Pancreas (tissue), 10 donors: Measurements from ENCODE around the gene POLR3H. TPM values are rescaled to one million over a fixed set of nuclear protein-coding genes. Genes with fewer than 3 reads are reported as not detected.
"Not testable (repeated sequence)": the region's sequence is repeated elsewhere in the genome, so short reads cannot be mapped to it uniquely, and the experiment has no call there.

Experiments
- ATAC-seq, 4 donors: fragments of 200-7000 bp; cut with Tn5 transposase; one replicate each; pipeline versions ENCODE4 v1.8.0 to v1.9.1; 2020; ENCODE audit warnings: mild to moderate bottlenecking in 4 of 4, moderate library complexity in 4 of 4
- DNase-seq, 6 donors: peaks; one replicate each; pipeline ENCODE4 v3.0.0-alpha.2; 2020
- FAIRE-seq: peaks from 2 replicates; lab custom pipeline; 2012; peaks lifted over from hg19 to GRCh38; lab: Jason Lieb, UNC
- H3K27ac ChIP-seq, 4 donors: fragments of 200-600 bp; sonication (generic); 1 replicate in 3 of 4; 2 replicates in 1 of 4; pipeline versions ENCODE4 v1.5.0 to v1.8.0; 2020
- H3K27me3 ChIP-seq, 4 donors: fragments of 200-600 bp; one replicate each; pipeline ENCODE4 v1.8.0; 2021
- H3K36me3 ChIP-seq, 3 donors: fragments of 200-600 bp; sonication (generic) in 1 of 3; one replicate each; pipeline versions ENCODE4 v1.5.0 to v1.8.0; 2020 to 2021
- H3K4me1 ChIP-seq, 3 donors: fragments of 200-600 bp; one replicate each; pipeline ENCODE4 v1.8.0; 2021
- H3K4me3 ChIP-seq, 4 donors: fragments of 200-600 bp; sonication (generic) in 2 of 4; one replicate each; pipeline versions ENCODE4 v1.5.0 to v1.8.0; 2020 to 2021
- H3K9me3 ChIP-seq, 4 donors: fragments of 200-600 bp; one replicate each; pipeline ENCODE4 v1.8.0; 2021
- WGBS, 2 donors: extraction: QIAGEN DNeasy Blood & Tissue Kit; methylation state at CpG; one replicate each; pipeline ENCODE4 v1.1.7; 2013; 5-methylcytosine and 5-hydroxymethylcytosine counted together
- intact Hi-C, 3 donors: fragments of 100-400 bp; cut with DNase I; formaldehyde crosslinking; loops; one replicate each; pipeline versions ENCODE4 v1.11.1 to v1.14.2; 2022
- polyA plus RNA-seq, 2 donors: library from polyadenylated mRNA; stranded (reverse); fragments of 200-250 nt; gene quantifications; one replicate each; pipeline ENCODE4 v1.2.3, GENCODE V29; 2013
- total RNA-seq, 6 donors: library from RNA; stranded (reverse); fragmentation: NEBNext Ultra II Directional in 4 of 6; extraction: Animal tissue kit (Norgen Biotek cat#: 25700) in 4 of 6; gene quantifications; one replicate each; pipeline versions ENCODE4 v1.2.1 to v1.2.4, GENCODE V29; 2021 to 2023
- TF ChIP-seq, protein P1 (sequence below), 4 donors: fragments of 200-600 bp; sonication (generic) in 3 of 4; IDR thresholded peaks; one replicate each; pipeline versions ENCODE4 v1.5.0 to v1.8.0; 2021; ENCODE audit warnings: antibody characterized with exemption in 4 of 4
- donor health status: healthy with polysubstance abuse.
- donor health status: DM: no; HTN: no; CAD: no; lungs with moderate emphysema.
- donor health status: DM: no; HTN: no; CAD: no.
- donor health status: control.
- donor health status: control.
- donor health status: Bipolar disorder and iron deficiency.
- donor health status: DM: yes; HTN: yes; CAD: no.
- donor health status: DM: no; HTN: no; CAD: no.
- donor health status: DM: no; HTN: no; CAD: no.
- donor health status: DM: yes; HTN: yes; CAD: no.

Gene POLR3H, protein sequence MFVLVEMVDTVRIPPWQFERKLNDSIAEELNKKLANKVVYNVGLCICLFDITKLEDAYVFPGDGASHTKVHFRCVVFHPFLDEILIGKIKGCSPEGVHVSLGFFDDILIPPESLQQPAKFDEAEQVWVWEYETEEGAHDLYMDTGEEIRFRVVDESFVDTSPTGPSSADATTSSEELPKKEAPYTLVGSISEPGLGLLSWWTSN
- total RNA-seq = 10 to 100 TPM; 11.0 to 18.9 (median 13.9) TPM
- polyA plus RNA-seq = 10 to 100 TPM; 14.8 to 22.0 TPM

GRCh38 chr22:41543854-41544670 lies at the start of gene POLR3H:
POLR3H (minus strand) TSS chr22:41544470; CDS start chr22:41544101, 369 bp downstream.
- Histone ChIP-seq H3K4me3 (peak within 1 kb of the TSS; percentile 63 to 79 (median 70)), H3K36me3 (no peaks in the 10 kb centered on the region), H3K27ac (peak within 1 kb of the TSS; percentile 46 to 85 (median 76)), H3K9me3 (no peaks in the 10 kb centered on the region), H3K4me1 (peaks cover 12 to 16% (median 15%) of the 10 kb centered on the region in 3 donors), H3K27me3 (no peaks in the 10 kb centered on the region)
- TF ChIP-seq, protein P1, sequence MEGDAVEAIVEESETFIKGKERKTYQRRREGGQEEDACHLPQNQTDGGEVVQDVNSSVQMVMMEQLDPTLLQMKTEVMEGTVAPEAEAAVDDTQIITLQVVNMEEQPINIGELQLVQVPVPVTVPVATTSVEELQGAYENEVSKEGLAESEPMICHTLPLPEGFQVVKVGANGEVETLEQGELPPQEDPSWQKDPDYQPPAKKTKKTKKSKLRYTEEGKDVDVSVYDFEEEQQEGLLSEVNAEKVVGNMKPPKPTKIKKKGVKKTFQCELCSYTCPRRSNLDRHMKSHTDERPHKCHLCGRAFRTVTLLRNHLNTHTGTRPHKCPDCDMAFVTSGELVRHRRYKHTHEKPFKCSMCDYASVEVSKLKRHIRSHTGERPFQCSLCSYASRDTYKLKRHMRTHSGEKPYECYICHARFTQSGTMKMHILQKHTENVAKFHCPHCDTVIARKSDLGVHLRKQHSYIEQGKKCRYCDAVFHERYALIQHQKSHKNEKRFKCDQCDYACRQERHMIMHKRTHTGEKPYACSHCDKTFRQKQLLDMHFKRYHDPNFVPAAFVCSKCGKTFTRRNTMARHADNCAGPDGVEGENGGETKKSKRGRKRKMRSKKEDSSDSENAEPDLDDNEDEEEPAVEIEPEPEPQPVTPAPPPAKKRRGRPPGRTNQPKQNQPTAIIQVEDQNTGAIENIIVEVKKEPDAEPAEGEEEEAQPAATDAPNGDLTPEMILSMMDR (IDR thresholded peaks at IDR 0.05) = peak; percentile 15 to 39 (median 28)
- intact Hi-C loops = loop anchor here in 1 of 3 donors (10.0 kb wide), 1 partner anchor 61 kb away; no protein-coding TSS in a partner anchor
- DNase-seq = peak; percentile 96 to 99 (median 98)
- WGBS, 2 donors = 1% methylated on average over 65 to 80 of the region's 80 CpGs
- ATAC-seq = peak; percentile 97 to 99 (median 97)
- FAIRE-seq = no peak

DNA sequence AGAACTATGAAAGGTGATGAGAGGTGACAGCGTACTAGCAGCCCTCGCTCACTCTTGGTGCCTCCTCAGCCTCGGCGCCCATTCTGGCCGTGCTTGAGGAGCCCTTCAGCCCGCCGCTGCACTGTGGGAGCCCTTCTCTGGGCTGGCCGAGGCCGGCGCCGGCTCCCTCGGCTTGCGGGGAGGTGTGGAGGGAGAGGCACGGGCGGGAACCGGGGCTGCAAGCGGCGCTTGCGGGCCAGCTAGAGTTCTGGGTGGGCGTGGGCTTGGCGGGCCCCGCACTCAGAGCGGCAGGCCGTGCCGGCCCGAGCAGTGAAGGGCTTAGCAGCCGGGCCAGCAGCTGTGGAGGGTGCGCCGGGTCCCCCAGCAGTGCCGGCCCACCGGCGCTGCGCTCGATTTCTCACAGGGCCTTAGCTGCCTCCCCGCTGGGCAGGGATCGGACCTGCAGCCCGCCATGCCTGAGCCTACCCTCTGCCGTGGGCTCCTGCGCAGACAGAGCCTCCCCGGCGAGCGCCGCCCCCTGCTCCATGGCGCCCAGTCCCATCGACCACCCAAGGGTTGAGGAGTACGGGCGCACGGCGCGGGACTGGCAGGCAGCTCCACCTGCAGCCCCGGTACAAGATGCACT lies 49.2 kb upstream of the POLR3H start:
- intact Hi-C loops = loop anchor here in 1 of 3 donors (10.0 kb wide), 1 partner anchor 199 kb away; no protein-coding TSS in a partner anchor
- 95 to 96% methylated on average over 49 to 51 of the region's 51 CpGs for WGBS, 2 donors
- H3K36me3 ChIP-seq, H3K27me3 ChIP-seq, H3K4me1 ChIP-seq, ATAC-seq, H3K27ac ChIP-seq, FAIRE-seq, H3K4me3 ChIP-seq, H3K9me3 ChIP-seq: not testable (repeated sequence)
- peak in 1 of 6 donors; percentile 36 for DNase-seq

GRCh38 chr22:41589391-41590241 lies 45.3 kb upstream of the POLR3H start, which contains the start of gene PMM1:
PMM1 (minus strand) TSS chr22:41589840; CDS start chr22:41589805, 35 bp downstream.
- Histone ChIP-seq H3K27ac (peak within 1 kb of the TSS; percentile 49 to 86 (median 81)), H3K4me1 (peaks cover 14 to 15% (median 15%) of the 10 kb centered on the region in 3 donors), H3K4me3 (peak within 1 kb of the TSS; percentile 51 to 89 (median 71)), H3K27me3 (no peaks in the 10 kb centered on the region), H3K9me3 (no peaks in the 10 kb centered on the region), H3K36me3 (peaks cover 0 to 2% (median 0%) of the 10 kb centered on the region in 3 donors)
- TF ChIP-seq, protein P1 (IDR thresholded peaks at IDR 0.05) = no peak
- WGBS, 2 donors = 1% methylated on average over 57 to 61 of the region's 61 CpGs
- peak; percentile 100 for DNase-seq
- peak; percentile 73 for FAIRE-seq
- intact Hi-C loops = loop anchor here in 1 of 3 donors (10.0 kb wide), 1 partner anchor 195 kb away; no protein-coding TSS in a partner anchor
- ATAC-seq = peak; percentile 89 to 97 (median 89)

- Histone ChIP-seq H3K36me3 (peaks cover 0 to 18% (median 0%) of the 10 kb centered on the region in 3 donors), H3K4me3 (peak overlapping the region in 1 of 4 donors; percentile 89), H3K27me3 (no peaks in the 10 kb centered on the region), H3K9me3 (no peaks in the 10 kb centered on the region), H3K4me1 (peaks cover 14 to 15% (median 15%) of the 10 kb centered on the region in 3 donors), H3K27ac (peak overlapping the region; percentile 49 to 86 (median 81))
- no peak for ATAC-seq
- TF ChIP-seq, protein P1 (IDR thresholded peaks at IDR 0.05) = no peak
- intact Hi-C loops = no loop called here
- FAIRE-seq = no peak
- no peak for DNase-seq
- 23 to 24% methylated on average over 7 of the region's 7 CpGs for WGBS, 2 donors
Observed at GRCh38 chr22:41587347-41587723, 43.1 kb upstream of the POLR3H start.
